GM10847 (cell line): ENCODE data around the gene TLNRD1.

Experiments
- POLR2A ChIP-seq: IDR thresholded peaks from 2 replicates; pipeline ENCODE4 v1.6.1; 2011; ENCODE audit not compliant: insufficient read length; ENCODE audit errors: extremely low read depth

Gene TLNRD1

GRCh38 chr15:80972276-80972675, 28.4 kb upstream of the TLNRD1 start:
- no peak for TF ChIP-seq POLR2A

- TF ChIP-seq POLR2A: no peak
Measured at GRCh38 chr15:80974914-80975313, 25.8 kb upstream of the TLNRD1 start.

- TF ChIP-seq POLR2A: no peak
Measured at GRCh38 chr15:80976851-80977250, 23.9 kb upstream of the TLNRD1 start.

GRCh38 chr15:80977627-80978036, 23.1 kb upstream of the TLNRD1 start:
- TF ChIP-seq POLR2A: no peak

GRCh38 chr15:80978685-80979329, 21.9 kb upstream of the TLNRD1 start:
- no peak for TF ChIP-seq POLR2A

- no peak for TF ChIP-seq POLR2A
Measured at GRCh38 chr15:80979538-80980200, 21.1 kb upstream of the TLNRD1 start.

GRCh38 chr15:80982205-80982604, 18.5 kb upstream of the TLNRD1 start:
- TF ChIP-seq POLR2A: no peak

- TF ChIP-seq POLR2A: no peak
Measured at GRCh38 chr15:80982839-80983238, 17.9 kb upstream of the TLNRD1 start.

GRCh38 chr15:80984856-80985255, 15.9 kb upstream of the TLNRD1 start:
- no peak for TF ChIP-seq POLR2A

GRCh38 chr15:80985981-80986380, 14.7 kb upstream of the TLNRD1 start:
- no peak for TF ChIP-seq POLR2A

- no peak for TF ChIP-seq POLR2A
Measured at GRCh38 chr15:80986487-80986886, 14.2 kb upstream of the TLNRD1 start.

- TF ChIP-seq POLR2A: no peak
Measured at GRCh38 chr15:80988148-80988796, 12.5 kb upstream of the TLNRD1 start.

GRCh38 chr15:80989081-80989517, 11.6 kb upstream of the TLNRD1 start:
- TF ChIP-seq POLR2A: no peak

GRCh38 chr15:80989518-80990478, 10.9 kb upstream of the TLNRD1 start, which contains the start of gene MESD:
MESD (minus strand) TSS chr15:80989819; CDS start chr15:80989791, 28 bp downstream.
- TF ChIP-seq POLR2A: peak; percentile 93

- TF ChIP-seq POLR2A: no peak
Measured at GRCh38 chr15:80990955-80991354, 9.8 kb upstream of the TLNRD1 start.
